Measurements from ENCODE around the gene DEGS2.

- TF ChIP-seq CTCF (IDR thresholded peaks at IDR 0.05 in 8 of 11, conservative IDR thresholded peaks at IDR 0.05 in 3 of 11) (peak in 6 of 11 experiments; percentile 34 to 47 (median 43)), POLR2A (IDR thresholded peaks at IDR 0.05) (no peak)
Observed at GRCh38 chr14:100155049-100155621, 4.3 kb downstream of the DEGS2 start.

Data from spleen (tissue), 7 donors.